NCI-H510A treated with DMSO at 0.1 percent for 48 hours (cell line): Measurements from ENCODE around the gene ABHD18.
"Not testable (repeated sequence)": the region's sequence is repeated elsewhere in the genome, so short reads cannot be mapped to it uniquely, and the experiment has no call there.

Source experiments
- DNase-seq: peaks from one replicate; lab custom pipeline; 2025; lab: John Stamatoyannopoulos, UW

ABHD18 gene

GRCh38 chr4:127965062-127965802, at the start of gene ABHD18, which contains the start of gene MFSD8:
Gene ABHD18, plus strand, starts transcription at chr4:127965406. Its CDS starts 17,550 bp downstream, at chr4:127982956.
Gene MFSD8, minus strand, starts transcription at chr4:127965173. Its CDS starts 40 bp downstream, at chr4:127965133.
- peak; percentile 90 for DNase-seq

DNA sequence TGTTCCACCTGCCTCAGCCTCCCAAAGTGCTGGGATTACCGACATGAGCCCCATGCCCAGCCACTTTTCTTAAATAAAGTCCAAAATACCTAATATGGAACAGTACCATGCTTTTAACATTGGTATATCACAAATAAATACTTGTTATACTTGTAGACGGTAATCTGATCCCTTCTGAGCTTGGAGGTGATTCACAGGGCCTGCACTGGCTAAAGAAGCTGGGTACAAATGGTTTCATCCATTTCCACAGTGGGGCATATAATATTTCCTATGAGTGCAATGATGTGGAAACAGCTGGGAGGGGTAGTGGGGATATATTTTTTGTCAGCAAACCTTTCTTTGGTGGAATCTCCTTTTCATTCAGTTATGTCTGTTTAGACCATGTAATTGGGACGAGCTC, 48.7 kb upstream of the ABHD18 start:
- DNase-seq = no peak

GRCh38 chr4:127917151-127917550, 48.1 kb upstream of the ABHD18 start:
- DNase-seq = no peak

GRCh38 chr4:127920521-127920920, 44.7 kb upstream of the ABHD18 start:
- DNase-seq = no peak

DNA sequence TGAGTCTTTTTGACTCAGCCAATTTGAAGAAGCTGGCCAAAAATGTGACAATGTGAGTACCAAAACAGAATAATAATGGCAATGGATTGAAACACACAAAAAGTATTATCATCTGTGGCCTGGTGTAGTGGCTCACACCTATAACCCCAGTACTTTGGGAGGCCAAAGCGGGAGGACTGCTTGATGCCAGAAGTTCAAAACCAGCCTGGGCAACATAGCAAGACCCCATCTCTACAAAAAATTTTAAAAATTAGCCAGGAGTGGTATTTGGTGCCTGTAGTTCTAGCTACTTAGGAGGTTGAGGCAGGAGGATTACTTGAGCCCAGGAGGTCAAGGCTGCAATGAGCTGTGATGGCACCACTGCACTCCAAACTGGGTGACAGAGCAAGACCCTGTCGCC, 43.0 kb upstream of the ABHD18 start:
- DNase-seq = no peak

- DNase-seq = not testable (repeated sequence)
Measured at GRCh38 chr4:127925720-127926119, 39.5 kb upstream of the ABHD18 start.

DNA sequence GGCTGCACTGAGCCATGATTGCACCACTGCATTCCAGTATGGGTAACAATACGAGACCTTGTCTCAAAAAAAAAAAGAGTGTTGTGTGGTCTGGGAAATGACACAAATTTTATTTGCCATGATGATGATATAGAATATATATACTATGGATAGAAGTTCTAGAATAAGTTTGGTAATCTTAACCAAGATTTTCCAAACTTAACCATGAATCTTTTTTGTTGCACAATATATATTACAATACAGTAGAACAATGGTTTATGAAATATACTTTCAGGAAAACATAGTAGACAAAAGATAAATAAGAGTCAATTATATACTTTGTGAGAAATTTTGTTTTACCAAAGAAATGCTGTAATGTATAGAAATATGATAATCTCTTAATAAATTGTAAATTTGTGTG, 35.0 kb upstream of the ABHD18 start:
- DNase-seq = no peak

DNA sequence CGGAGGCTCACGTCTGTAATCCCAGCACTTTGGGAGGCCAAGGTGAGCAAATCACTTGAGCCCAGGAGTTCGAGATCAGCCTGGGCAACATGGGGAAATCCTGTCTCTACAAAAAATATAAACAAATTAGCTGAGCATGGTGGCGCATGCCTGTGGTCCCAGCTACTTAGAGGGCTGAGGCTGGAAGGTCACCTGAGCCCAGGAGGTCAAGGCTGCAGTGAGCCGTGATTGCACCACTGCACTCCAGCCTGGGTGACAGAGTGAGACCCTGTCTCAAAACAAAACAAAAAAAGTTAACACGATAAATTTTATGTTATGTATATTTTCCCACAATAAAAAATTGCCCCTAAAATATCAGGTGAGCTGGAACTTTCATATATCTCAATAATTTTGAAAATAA, 33.4 kb upstream of the ABHD18 start:
- DNase-seq = not testable (repeated sequence)

- DNase-seq = no peak
Measured at GRCh38 chr4:127936974-127937373, 28.2 kb upstream of the ABHD18 start.

- DNase-seq = no peak
Measured at GRCh38 chr4:127957105-127957504, 8.1 kb upstream of the ABHD18 start.

DNA sequence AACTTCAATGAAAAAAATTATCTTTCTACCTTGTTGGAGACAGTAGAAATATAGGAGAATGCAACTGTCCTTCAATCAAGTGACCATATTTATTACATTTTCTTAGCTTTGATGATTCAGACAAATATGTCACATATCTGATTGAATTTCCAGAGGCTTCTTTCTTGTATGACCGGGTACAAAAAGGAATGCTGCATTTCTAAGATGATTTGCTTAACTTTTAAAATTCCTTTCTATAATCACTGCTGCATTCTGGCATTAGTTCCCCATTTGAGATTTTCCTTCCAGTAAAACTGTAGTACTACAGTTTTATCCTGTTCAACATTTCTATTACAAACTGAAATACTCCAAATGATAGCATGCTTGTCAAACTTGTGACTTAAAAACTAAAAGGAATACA, 5.4 kb upstream of the ABHD18 start:
- DNase-seq = no peak

DNA sequence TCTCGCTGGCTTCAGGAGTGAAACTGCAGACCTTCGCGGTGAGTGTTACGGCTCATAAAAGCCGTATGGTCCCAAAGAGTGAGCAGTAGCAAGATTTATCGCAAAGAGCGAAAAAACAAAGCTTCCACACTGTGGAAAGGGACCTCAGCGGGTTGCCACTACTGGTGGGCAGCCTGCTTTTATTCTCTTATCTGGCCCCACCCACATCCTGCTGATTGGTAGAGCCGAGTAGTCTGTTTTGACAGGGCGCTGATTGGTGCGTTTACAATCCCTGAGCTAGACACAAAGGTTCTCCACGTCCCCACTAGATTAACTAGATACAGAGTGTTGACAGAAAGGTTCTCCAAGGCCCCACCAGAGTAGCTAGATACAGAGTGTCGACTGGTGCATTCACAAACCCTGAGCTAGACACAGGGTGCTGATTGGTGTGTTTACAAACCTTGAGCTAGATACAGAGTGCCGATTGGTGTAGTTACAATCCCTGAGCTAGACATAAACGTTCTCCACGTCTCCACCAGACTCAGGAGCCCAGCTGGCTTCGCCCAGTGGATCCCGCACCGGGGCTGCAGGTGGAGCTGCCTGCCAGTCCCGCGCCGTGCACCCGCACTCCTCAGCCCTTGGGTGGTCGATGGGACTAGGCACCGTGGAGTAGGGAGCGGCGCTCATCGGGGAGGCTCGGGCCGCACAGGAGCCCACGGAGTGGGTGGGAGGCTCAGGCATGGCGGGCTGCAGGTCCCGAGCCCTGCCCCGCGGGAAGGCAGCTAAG, 1.4 kb upstream of the ABHD18 start:
- DNase-seq = not testable (repeated sequence)

DNA sequence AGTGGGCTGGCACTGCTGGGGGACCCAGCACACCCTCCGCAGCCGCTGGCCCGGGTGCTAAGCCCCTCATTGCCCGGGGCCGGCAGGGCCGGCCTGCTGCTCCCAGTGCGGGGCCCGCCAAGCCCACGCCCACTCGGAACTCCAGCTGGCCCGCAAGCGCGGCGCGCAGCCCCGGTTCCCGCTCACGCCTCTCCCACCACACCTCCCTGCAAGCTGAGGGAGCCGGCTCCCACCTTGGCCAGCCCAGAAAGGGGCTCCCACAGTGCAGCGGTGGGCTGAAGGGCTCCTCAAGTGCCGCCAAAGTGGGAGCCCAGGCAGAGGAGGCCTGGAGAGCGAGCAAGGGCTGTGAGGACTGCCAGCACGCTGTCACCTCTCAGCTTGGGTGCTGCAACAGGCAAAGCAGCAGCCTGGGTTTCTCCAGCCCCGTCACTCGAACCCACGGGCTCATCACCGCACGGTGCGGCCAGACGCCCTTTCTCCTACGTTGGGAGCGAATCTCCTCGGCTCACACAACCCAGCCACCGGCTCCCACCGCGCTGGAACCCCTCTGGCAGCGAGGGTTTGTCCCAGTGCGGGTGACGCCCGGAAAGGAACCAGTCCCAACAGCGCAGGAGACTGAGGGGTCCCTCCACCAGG, 662 bp upstream of the ABHD18 start:
- not testable (repeated sequence) for DNase-seq

DNA sequence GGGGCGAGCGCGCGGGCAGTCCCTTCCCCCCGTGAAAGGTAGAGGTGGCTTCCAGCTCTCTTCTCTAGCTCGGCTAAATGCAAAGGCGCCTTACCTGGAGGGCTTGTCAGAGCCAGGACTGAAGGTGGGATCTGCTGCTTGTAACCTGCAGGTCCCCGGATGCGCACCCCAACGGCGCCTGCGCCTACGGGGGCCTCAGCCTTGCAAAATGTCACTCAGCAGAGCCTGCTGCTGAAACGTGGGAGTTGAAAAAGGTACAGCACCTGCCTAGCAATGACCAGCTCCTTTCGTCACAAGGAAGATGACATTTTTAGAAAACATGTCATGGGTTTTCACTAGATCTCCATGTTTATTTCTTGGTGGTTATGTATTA, 583 bp downstream of the ABHD18 start:
- DNase-seq = no peak

GRCh38 chr4:127967141-127967775, 2.1 kb downstream of the ABHD18 start:
- DNase-seq = no peak

DNA sequence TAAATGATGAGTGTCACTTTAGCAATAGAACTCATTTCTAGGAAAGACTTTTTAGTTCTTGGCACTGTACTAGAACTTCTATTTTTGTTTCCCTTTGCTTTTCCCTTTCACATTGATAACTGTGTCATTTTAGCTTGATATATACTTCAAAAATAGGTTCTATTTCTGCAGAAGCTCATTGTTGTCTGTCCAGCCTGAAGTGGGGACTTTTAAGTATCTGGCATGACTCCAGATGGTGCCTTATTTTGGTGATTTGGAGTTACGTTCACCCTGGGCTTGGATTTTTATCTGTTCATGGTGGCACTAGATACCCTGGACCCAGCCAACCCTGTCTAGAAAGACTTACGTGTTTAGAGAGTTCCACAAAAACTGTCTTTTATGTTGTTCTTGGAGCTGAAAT, 3.4 kb downstream of the ABHD18 start:
- no peak for DNase-seq

DNA sequence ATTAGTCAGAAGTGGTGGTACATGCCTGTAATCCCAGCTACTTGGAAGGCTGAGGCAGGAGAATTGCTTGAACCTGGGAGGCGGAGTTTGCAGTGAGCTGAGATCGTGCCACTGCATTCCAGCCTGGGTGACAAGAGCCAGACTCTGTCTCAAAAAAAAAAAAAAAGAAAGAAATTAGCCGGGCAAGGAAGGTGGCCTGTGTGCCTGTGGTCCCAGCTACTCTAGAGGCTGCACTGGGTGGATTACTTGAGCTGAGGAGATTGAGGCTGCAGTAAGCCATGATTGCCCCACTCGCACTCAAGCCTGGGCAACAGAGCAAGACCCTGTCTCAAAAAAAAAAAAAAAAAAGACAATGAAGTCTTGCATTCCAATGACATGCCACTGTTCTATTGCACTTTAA, 5.7 kb downstream of the ABHD18 start:
- not testable (repeated sequence) for DNase-seq

GRCh38 chr4:127975121-127975770, 10.0 kb downstream of the ABHD18 start:
- no peak for DNase-seq

DNA sequence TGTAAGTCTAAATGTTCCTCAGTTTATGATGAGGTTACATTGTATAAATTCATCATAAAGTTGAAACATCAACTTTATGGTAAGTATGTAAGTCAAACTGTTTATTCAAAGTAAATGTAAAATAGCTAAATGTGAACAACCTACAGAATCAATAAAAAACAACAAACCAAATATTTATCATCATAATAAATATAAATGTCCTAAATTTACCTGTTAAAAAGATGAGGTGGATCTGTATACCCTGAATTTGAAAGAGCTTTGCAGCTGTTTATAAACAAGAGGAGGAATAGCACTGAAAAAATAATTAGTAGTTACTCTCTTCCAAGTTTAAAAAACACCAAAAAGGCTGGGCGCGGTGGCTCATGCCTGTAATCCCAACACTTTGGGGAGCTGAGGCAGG, 13.7 kb downstream of the ABHD18 start:
- DNase-seq = no peak

- no peak for DNase-seq
Measured at GRCh38 chr4:127982445-127982844, 17.2 kb downstream of the ABHD18 start.

DNA sequence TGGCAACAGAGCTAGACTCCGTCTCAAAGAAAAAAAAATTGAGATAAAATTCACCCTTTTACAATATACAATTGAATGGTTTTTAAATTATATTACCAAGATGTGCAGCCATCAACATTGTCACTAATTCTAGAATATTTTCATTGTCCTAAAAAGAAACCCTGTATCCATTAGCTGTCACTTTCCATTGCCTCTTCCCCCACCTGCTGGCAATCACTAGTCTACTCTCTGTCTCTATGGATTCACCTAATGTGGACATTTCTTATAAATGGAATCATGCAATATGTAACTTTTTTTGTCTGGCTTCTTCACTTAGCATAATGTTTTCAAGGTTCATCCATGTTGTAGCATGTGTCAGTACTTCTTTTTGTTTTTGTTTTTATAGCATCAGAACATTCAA, 20.8 kb downstream of the ABHD18 start:
- DNase-seq = no peak

- no peak for DNase-seq
Measured at GRCh38 chr4:127988638-127989037, 23.4 kb downstream of the ABHD18 start.
